Pancreas (tissue), 10 donors: ENCODE data around the gene GCN1. TPM values are rescaled to one million over a fixed set of nuclear protein-coding genes. Genes with fewer than 3 reads are reported as not detected.

Experiments
- ATAC-seq, 4 donors: fragments of 200-7000 bp; cut with Tn5 transposase; one replicate each; pipeline versions ENCODE4 v1.8.0 to v1.9.1; 2020; ENCODE audit warnings: mild to moderate bottlenecking in 4 of 4, moderate library complexity in 4 of 4
- DNase-seq, 6 donors: peaks; one replicate each; pipeline ENCODE4 v3.0.0-alpha.2; 2020
- FAIRE-seq: peaks from 2 replicates; lab custom pipeline; 2012; peaks lifted over from hg19 to GRCh38; lab: Jason Lieb, UNC
- H3K27ac ChIP-seq, 4 donors: fragments of 200-600 bp; sonication (generic); 1 replicate in 3 of 4; 2 replicates in 1 of 4; pipeline versions ENCODE4 v1.5.0 to v1.8.0; 2020
- H3K27me3 ChIP-seq, 4 donors: fragments of 200-600 bp; one replicate each; pipeline ENCODE4 v1.8.0; 2021
- H3K36me3 ChIP-seq, 3 donors: fragments of 200-600 bp; sonication (generic) in 1 of 3; one replicate each; pipeline versions ENCODE4 v1.5.0 to v1.8.0; 2020 to 2021
- H3K4me1 ChIP-seq, 3 donors: fragments of 200-600 bp; one replicate each; pipeline ENCODE4 v1.8.0; 2021
- H3K4me3 ChIP-seq, 4 donors: fragments of 200-600 bp; sonication (generic) in 2 of 4; one replicate each; pipeline versions ENCODE4 v1.5.0 to v1.8.0; 2020 to 2021
- H3K9me3 ChIP-seq, 4 donors: fragments of 200-600 bp; one replicate each; pipeline ENCODE4 v1.8.0; 2021
- CTCF ChIP-seq, 4 donors: fragments of 200-600 bp; sonication (generic) in 3 of 4; IDR thresholded peaks; one replicate each; pipeline versions ENCODE4 v1.5.0 to v1.8.0; 2021; ENCODE audit warnings: antibody characterized with exemption in 4 of 4
- WGBS, 2 donors: extraction: QIAGEN DNeasy Blood & Tissue Kit; methylation state at CpG; one replicate each; pipeline ENCODE4 v1.1.7; 2013; 5-methylcytosine and 5-hydroxymethylcytosine counted together
- intact Hi-C, 3 donors: fragments of 100-400 bp; cut with DNase I; formaldehyde crosslinking; loops; one replicate each; pipeline versions ENCODE4 v1.11.1 to v1.14.2; 2022
- polyA plus RNA-seq, 2 donors: library from polyadenylated mRNA; stranded (reverse); fragments of 200-250 nt; gene quantifications; one replicate each; pipeline ENCODE4 v1.2.3, GENCODE V29; 2013
- total RNA-seq, 6 donors: library from RNA; stranded (reverse); fragmentation: NEBNext Ultra II Directional in 4 of 6; extraction: Animal tissue kit (Norgen Biotek cat#: 25700) in 4 of 6; gene quantifications; one replicate each; pipeline versions ENCODE4 v1.2.1 to v1.2.4, GENCODE V29; 2021 to 2023
- donor health status: healthy with polysubstance abuse.
- donor health status: DM: no; HTN: no; CAD: no; lungs with moderate emphysema.
- donor health status: DM: no; HTN: no; CAD: no.
- donor health status: control.
- donor health status: control.
- donor health status: Bipolar disorder and iron deficiency.
- donor health status: DM: yes; HTN: yes; CAD: no.
- donor health status: DM: no; HTN: no; CAD: no.
- donor health status: DM: no; HTN: no; CAD: no.
- donor health status: DM: yes; HTN: yes; CAD: no.

The GCN1 gene
- total RNA-seq, result 10 to 100 TPM; 35.3 to 54.1 (median 40.4) TPM
- polyA plus RNA-seq, result 10 to 100 TPM; 18.9 to 32.4 TPM

- peaks cover 0 to 38% (median 23%) of the 10 kb centered on the region in 3 donors for H3K36me3 ChIP-seq
- ATAC-seq (peak; percentile 91 to 97 (median 96)), DNase-seq (peak; percentile 77 to 94 (median 88)), FAIRE-seq (no peak)
- H3K27ac ChIP-seq, result peak within 1 kb of the TSS; percentile 80 to 83 (median 82)
- no peak for TF ChIP-seq CTCF (IDR thresholded peaks at IDR 0.05)
- intact Hi-C loops, result no loop called here
- 4% methylated on average over 57 to 62 of the region's 62 CpGs for WGBS, 2 donors
- no peaks in the 10 kb centered on the region for H3K27me3 ChIP-seq
- no peaks in the 10 kb centered on the region for H3K9me3 ChIP-seq
- peak within 1 kb of the TSS; percentile 86 to 99 (median 93) for H3K4me3 ChIP-seq
- peaks cover 12 to 35% (median 16%) of the 10 kb centered on the region in 3 donors for H3K4me1 ChIP-seq
Observed at GRCh38 chr12:120194534-120195395, at the start of gene GCN1. TSS of gene GCN1 (minus strand) at chr12:120194715. CDS start at chr12:120194697, 18 bp downstream.

- Histone ChIP-seq H3K27me3 (no peaks in the 10 kb centered on the region), H3K4me1 (peaks cover 6 to 15% (median 13%) of the 10 kb centered on the region in 3 donors), H3K4me3 (no peak overlapping the region), H3K9me3 (no peaks in the 10 kb centered on the region), H3K36me3 (no peaks in the 10 kb centered on the region), H3K27ac (no peak overlapping the region)
- intact Hi-C loops, result no loop called here
- FAIRE-seq (no peak), ATAC-seq (no peak), DNase-seq (no peak)
- 88 to 90% methylated on average over 8 of the region's 8 CpGs for WGBS, 2 donors
- no peak for TF ChIP-seq CTCF (IDR thresholded peaks at IDR 0.05)
Observed at GRCh38 chr12:120242971-120243699, 48.6 kb upstream of the GCN1 start.

- Histone ChIP-seq H3K27ac (no peak overlapping the region), H3K9me3 (no peaks in the 10 kb centered on the region), H3K36me3 (no peaks in the 10 kb centered on the region), H3K4me3 (no peak overlapping the region), H3K27me3 (no peaks in the 10 kb centered on the region), H3K4me1 (peaks cover 5 to 11% (median 6%) of the 10 kb centered on the region in 3 donors)
- FAIRE-seq, result no peak
- intact Hi-C loops, result no loop called here
- 79 to 84% methylated on average over 9 of the region's 9 CpGs for WGBS, 2 donors
- peak in 1 of 6 donors; percentile 27 for DNase-seq
- TF ChIP-seq CTCF (IDR thresholded peaks at IDR 0.05), result no peak
- ATAC-seq, result no peak
Observed at GRCh38 chr12:120242275-120242799, 47.8 kb upstream of the GCN1 start.

- no peak overlapping the region for H3K4me3 ChIP-seq
- H3K27ac ChIP-seq, result no peak overlapping the region
- no peak for FAIRE-seq
- WGBS, 2 donors, result 67 to 72% methylated on average over 9 of the region's 9 CpGs
- DNase-seq, result peak in 1 of 6 donors; percentile 25
- H3K9me3 ChIP-seq, result no peaks in the 10 kb centered on the region
- intact Hi-C loops, result no loop called here
- H3K27me3 ChIP-seq, result no peaks in the 10 kb centered on the region
- no peak for TF ChIP-seq CTCF (IDR thresholded peaks at IDR 0.05)
- no peaks in the 10 kb centered on the region for H3K36me3 ChIP-seq
- peaks cover 0 to 5% (median under 1%) of the 10 kb centered on the region in 3 donors for H3K4me1 ChIP-seq
- ATAC-seq, result no peak
Observed at GRCh38 chr12:120241561-120242274, 47.2 kb upstream of the GCN1 start.
